ENCODE measurements around the gene ADAM19. TPM values are rescaled to one million over a fixed set of nuclear protein-coding genes. Genes with fewer than 3 reads are reported as not detected.
A peak's percentile ranks its signal among the peaks of the same experiment; 100 is the strongest.

ADAM19 gene
- total and polyA plus RNA-seq, 2 of the 4 experiments (the other 2 are of a cell fraction) = 35.5 to 49.2 TPM

DNA sequence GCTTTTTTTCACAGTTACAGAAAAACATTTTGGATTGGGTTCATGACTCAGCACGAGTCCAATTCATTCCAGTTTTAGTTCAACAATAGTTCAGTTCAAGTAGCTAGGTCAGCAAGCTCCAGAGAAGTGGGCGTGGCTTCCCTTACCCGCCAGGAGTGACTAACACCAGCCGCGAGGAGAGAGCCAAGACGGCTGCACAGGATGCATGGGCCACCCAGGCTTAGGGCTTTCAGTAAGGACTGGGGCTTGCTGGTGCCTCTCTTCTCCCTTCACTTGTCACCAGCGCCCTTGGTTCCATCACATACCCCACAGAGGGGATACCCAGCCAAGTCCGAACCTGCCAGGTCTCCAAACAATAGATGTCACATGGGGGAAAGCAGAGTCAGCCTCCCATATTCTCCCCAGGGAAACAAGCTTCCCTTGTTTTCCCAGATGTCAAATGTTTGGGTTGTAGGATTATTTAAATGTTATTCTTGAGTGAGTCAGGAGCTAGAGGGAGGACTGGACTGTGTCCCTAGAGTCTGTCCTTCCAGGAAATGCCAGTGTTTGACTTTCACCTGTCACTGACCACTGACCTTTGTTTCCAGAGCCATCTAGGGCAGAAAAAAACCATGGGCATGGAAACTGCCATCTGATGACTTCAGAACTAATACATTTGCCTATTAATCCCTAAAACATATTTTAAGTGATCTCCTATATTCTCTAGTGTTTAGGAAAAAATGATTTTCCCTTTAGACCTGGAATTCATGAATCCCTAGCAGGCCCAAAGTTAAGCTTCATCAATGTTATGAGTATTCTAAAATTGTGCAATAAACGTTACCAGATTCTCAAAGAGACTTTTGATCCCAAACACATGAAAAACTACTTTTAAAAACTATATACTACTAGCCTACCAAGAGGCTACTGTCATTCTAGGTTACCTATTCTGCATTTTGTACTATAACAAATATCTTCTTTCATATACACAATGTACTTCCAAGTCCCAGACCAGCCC is 63.6 kb downstream of the ADAM19 start:
- H2BK120ac ChIP-seq (ENCODE audit: low read depth, low read length) = peak overlapping the region; percentile 1; the same call in 1 of the 2 replicates
- peaks cover 34 to 70% of the 10 kb centered on the region in 2 experiments for H3K79me1 ChIP-seq (ENCODE audit: low read depth in 1 of 2, low read length in 2 of 2)
- H4K5ac ChIP-seq (ENCODE audit: low read depth, low read length) = no peak overlapping the region
- H4K20me1 ChIP-seq (ENCODE audit: insufficient read depth, low read length) = peaks cover 9% of the 10 kb centered on the region
- DNase-seq = peak; percentile 98
- H2AK9ac ChIP-seq (replicated peaks; ENCODE audit: low read depth, low read length, poor library complexity) = no peak overlapping the region
- H3K4me3 ChIP-seq (ENCODE audit: insufficient read depth, low read depth, low read length) = no peak overlapping the region
- H4K8ac ChIP-seq (ENCODE audit: low read depth in 2 of 2, low read length in 2 of 2) = no peak overlapping the region
- H2AFZ ChIP-seq (replicated peaks; ENCODE audit: low read length, poor library complexity) = peak overlapping the region; percentile 25
- H3K27me3 ChIP-seq (ENCODE audit: control insufficient read depth, insufficient read depth, low read length) = no peaks in the 10 kb centered on the region
- ATAC-seq (ENCODE audit: low read depth) = peak; percentile 88
- peak overlapping the region; percentile 57 for H3K27ac ChIP-seq (ENCODE audit: insufficient read depth, low read length)
- 0 out of 2 replicates have a peak overlapping the region, but pooled peaks have one; percentile 20 for H2BK20ac ChIP-seq (ENCODE audit: low read depth, low read length)
- no peak overlapping the region; the same call in 2 of the 3 replicates for H2BK15ac ChIP-seq (ENCODE audit: low read depth, low read length)
- 0 out of 2 replicates have a peak overlapping the region, but pooled peaks have one; percentile 13 for H3K4ac ChIP-seq (ENCODE audit: low read depth, low read length)
- CTCF ChIA-PET = interaction anchor here (0.6 kb wide), 2 partner anchors 37 to 91 kb away, joined by 3 read pairs; no protein-coding TSS in a partner anchor
- in situ Hi-C loops (cut with MboI; ENCODE audit: low sequenced_read_pairs) (no loop called here), intact Hi-C loops (cut with micrococcal nuclease) (loop anchor here (2.0 kb wide), 1 partner anchor 59 kb away; no protein-coding TSS in a partner anchor), dilution Hi-C loops (cut with HindIII; ENCODE audit: low sequenced_read_pairs, unreplicated experiment) (no loop called here)
- H3K36me3 ChIP-seq (ENCODE audit: control insufficient read depth, insufficient read depth, low read length) = peaks cover 16% of the 10 kb centered on the region
- peak overlapping the region; percentile 40 for H3K4me2 ChIP-seq (ENCODE audit: low read depth, low read length)
- H3K4me1 ChIP-seq (ENCODE audit: control insufficient read depth, insufficient read depth, low read length) = peaks cover 29% of the 10 kb centered on the region
- BruUV-seq (replicated peaks) = no TSS peak
- no peak overlapping the region for H3K9ac ChIP-seq (ENCODE audit: low read depth, low read length)
- peak overlapping the region; percentile 49 for H2BK5ac ChIP-seq (ENCODE audit: low read depth, low read length, poor library complexity, severe bottlenecking)
- H2AK5ac ChIP-seq (ENCODE audit: low read depth, low read length) = no peak overlapping the region; the same call in 1 of the 2 replicates
- no CpG with 5 or more reads among the region's 9 CpGs for WGBS, 2 experiments (ENCODE audit: extremely low coverage in 2 of 2, insufficient read length in 1 of 2)
- POLR2A ChIA-PET (ENCODE audit: unreplicated experiment) = interaction anchor here (0.7 kb wide), 1 partner anchor 1310 kb away, joined by 4 read pairs; no protein-coding TSS in a partner anchor
- no peak overlapping the region; the same call in 1 of the 2 replicates for H3K23ac ChIP-seq (ENCODE audit: low read depth, low read length)
- no peak overlapping the region for H3K56ac ChIP-seq (ENCODE audit: extremely low read depth, insufficient read depth, low read length)
- H3K14ac ChIP-seq (replicated peaks; ENCODE audit: low read depth, low read length) = no peak overlapping the region; the same call in 1 of the 2 replicates
- H4K91ac ChIP-seq (ENCODE audit: insufficient read depth, low read depth, low read length) = no peak overlapping the region; the same call in 1 of the 2 replicates
- no peaks in the 10 kb centered on the region for H3K9me3 ChIP-seq (ENCODE audit: control insufficient read depth, insufficient read depth, low read length)
- H3K18ac ChIP-seq (ENCODE audit: low read depth, low read length) = no peak overlapping the region
- H3K9me1 ChIP-seq (ENCODE audit: insufficient read depth, low read length) = peaks cover 30% of the 10 kb centered on the region
- peak; percentile 84 for TF ChIP-seq CEBPB (IDR thresholded peaks at IDR 0.05; ENCODE audit: low read depth, low read length)
- no peak for TF ChIP-seq ELK1 (IDR thresholded peaks at IDR 0.05; ENCODE audit: borderline replicate concordance, low read depth, low read length)
- 0 out of 2 replicates have a peak, but pooled peaks have one; percentile 17 for TF ChIP-seq MAZ (IDR thresholded peaks at IDR 0.05; ENCODE audit: borderline replicate concordance, low read depth, low read length)
- TF ChIP-seq RFX5 (IDR thresholded peaks at IDR 0.05; ENCODE audit: low read depth, low read length) = no peak
- TF ChIP-seq BHLHE40 (IDR thresholded peaks at IDR 0.05; ENCODE audit: low read depth, low read length) = no peak
- peak; percentile 45; the same call in 1 of the 2 replicates for TF ChIP-seq MXI1 (IDR thresholded peaks at IDR 0.05; ENCODE audit: borderline replicate concordance, low read depth, low read length)
- TF ChIP-seq NFE2L2 (IDR thresholded peaks at IDR 0.05; ENCODE audit: low read depth, low read length) = peak; percentile 87
- peak; percentile 58 for TF ChIP-seq USF2 (IDR thresholded peaks at IDR 0.05; ENCODE audit: low read depth, low read length)
- peak; percentile 36 for TF ChIP-seq RCOR1 (IDR thresholded peaks at IDR 0.05; ENCODE audit: insufficient replicate concordance, low read length)
- peak; percentile 52 for TF ChIP-seq FOS (IDR thresholded peaks at IDR 0.05; ENCODE audit: low read depth, low read length)
- 0 out of 2 replicates have a peak, but pooled peaks have one; percentile 1 for TF ChIP-seq RAD21 (IDR thresholded peaks at IDR 0.05; ENCODE audit: low read length)
- TF ChIP-seq MAFK (IDR thresholded peaks at IDR 0.05; ENCODE audit: low read depth, low read length) = peak; percentile 85
- no peak for TF ChIP-seq CHD1 (IDR thresholded peaks at IDR 0.05; ENCODE audit: low read depth, low read length)
